Measurements from ENCODE around the gene KDM5B.

KDM5B gene

DNA sequence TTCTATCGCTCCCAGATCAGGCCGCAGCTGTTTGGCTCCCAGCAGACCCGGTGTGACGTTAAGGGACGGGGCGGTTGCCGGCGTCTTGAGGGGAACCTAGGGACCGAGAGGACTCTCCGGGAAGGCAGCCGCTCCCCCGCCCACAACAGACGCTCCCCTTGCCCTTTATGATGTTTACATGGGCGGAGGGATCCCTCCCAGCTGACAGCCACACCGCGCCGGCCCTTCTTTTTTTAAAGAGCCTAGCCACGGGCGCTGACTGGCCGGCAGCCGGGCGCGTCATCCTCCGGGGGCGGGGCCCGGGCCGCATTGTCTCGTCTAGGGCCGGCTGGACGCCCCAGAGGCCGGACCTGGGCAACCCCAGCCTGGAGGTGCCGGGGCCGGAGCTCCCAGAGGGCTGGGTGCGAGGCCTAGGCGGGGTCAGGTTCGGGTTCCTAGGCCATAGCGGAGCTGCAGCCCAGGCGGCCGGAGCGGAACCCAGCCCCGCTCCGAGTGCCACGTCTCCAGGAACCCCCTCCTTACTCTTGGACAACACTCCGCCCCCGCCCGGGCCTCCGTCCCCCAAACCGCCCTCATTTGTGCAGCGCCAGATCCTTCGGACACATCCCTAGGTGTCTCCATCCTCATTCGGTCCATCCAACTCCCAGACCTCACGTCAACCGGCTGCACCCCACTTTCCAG lies 2.5 kb upstream of the KDM5B start, which contains the start of gene PCAT6:
Gene PCAT6, plus strand, starts transcription at position 340 of the 681 bp plus-strand sequence.
- no peak for TF ChIP-seq CTCF (conservative IDR thresholded peaks at IDR 0.05; ENCODE audit: low read depth)
- CTCF ChIA-PET, result interaction anchor here (1.0 kb wide), 1 partner anchor 46 kb away, joined by 3 read pairs; no protein-coding TSS in a partner anchor
- POLR2A ChIA-PET (ENCODE audit: low non-redundant PET), result interaction anchor here (1.0 to 1.1 kb wide), 4 partner anchors 10 to 78 kb away, joined by 3 to 4 read pairs (median 4); partner anchors contain the start of gene RABIF
- H3K27ac ChIP-seq, result peak within 1 kb of the TSS; percentile 55
- DNase-seq (ENCODE audit: low spot score), result peak; percentile 97

GRCh38 chr1:202810193-202810614 lies 2.0 kb upstream of the KDM5B start:
- no peak for DNase-seq (ENCODE audit: low spot score)
- ChIA-PET POLR2A (ENCODE audit: low non-redundant PET) (interaction anchor here (1.0 to 1.1 kb wide), 3 partner anchors 51 to 78 kb away, joined by 3 to 4 read pairs (median 3); partner anchors contain the start of gene RABIF), CTCF (interaction anchor here (1.0 kb wide), 1 partner anchor 47 kb away, joined by 3 read pairs; no protein-coding TSS in a partner anchor)
- H3K27ac ChIP-seq, result peak overlapping the region; percentile 55
- no peak for TF ChIP-seq CTCF (conservative IDR thresholded peaks at IDR 0.05; ENCODE audit: low read depth)

GRCh38 chr1:202809597-202810159 lies 1.5 kb upstream of the KDM5B start:
- POLR2A ChIA-PET (ENCODE audit: low non-redundant PET), result interaction anchor here (1.0 kb wide), 1 partner anchor 52 kb away, joined by 3 read pairs; no protein-coding TSS in a partner anchor
- no peak for TF ChIP-seq CTCF (conservative IDR thresholded peaks at IDR 0.05; ENCODE audit: low read depth)
- CTCF ChIA-PET, result interaction anchor here (0.6 to 1.0 kb wide), 2 partner anchors 47 to 197 kb away, joined by 3 read pairs; no protein-coding TSS in a partner anchor
- no peak overlapping the region for H3K27ac ChIP-seq
- no peak for DNase-seq (ENCODE audit: low spot score)

DNA sequence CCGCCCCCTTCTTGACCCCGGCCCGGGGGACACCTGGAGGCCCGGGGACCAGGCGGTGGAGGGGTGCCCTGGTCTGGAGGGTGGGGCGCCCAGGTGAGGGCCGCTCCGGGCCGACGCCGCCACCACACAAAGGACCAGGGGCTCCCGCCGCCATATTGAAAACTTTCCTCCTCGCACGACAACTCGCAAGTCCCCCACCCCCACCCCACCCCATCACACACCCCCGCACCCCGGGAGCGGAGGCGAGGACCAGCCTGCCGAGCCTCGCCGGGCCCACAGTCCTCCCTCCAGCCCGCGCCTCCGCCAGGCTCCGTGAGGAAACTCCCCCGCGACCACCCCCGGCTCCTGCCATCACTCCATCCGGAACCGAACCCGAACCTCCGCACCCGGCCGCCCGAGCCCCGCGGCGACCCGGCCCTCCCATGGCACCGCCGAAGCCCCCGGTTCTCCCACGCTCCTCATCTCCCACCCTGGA lies 733 bp downstream of the KDM5B start:
- peak overlapping the region; percentile 86 for H3K27ac ChIP-seq
- ChIA-PET CTCF (interaction anchor here (0.8 kb wide), 1 partner anchor 45 kb away, joined by 4 read pairs; no protein-coding TSS in a partner anchor), POLR2A (ENCODE audit: low non-redundant PET) (interaction anchor here (0.5 to 0.9 kb wide), 3 partner anchors 11 to 53 kb away, joined by 3 to 4 read pairs (median 3); no protein-coding TSS in a partner anchor)
- DNase-seq (ENCODE audit: low spot score), result peak; percentile 94
- no peak for TF ChIP-seq CTCF (conservative IDR thresholded peaks at IDR 0.05; ENCODE audit: low read depth)

DNA sequence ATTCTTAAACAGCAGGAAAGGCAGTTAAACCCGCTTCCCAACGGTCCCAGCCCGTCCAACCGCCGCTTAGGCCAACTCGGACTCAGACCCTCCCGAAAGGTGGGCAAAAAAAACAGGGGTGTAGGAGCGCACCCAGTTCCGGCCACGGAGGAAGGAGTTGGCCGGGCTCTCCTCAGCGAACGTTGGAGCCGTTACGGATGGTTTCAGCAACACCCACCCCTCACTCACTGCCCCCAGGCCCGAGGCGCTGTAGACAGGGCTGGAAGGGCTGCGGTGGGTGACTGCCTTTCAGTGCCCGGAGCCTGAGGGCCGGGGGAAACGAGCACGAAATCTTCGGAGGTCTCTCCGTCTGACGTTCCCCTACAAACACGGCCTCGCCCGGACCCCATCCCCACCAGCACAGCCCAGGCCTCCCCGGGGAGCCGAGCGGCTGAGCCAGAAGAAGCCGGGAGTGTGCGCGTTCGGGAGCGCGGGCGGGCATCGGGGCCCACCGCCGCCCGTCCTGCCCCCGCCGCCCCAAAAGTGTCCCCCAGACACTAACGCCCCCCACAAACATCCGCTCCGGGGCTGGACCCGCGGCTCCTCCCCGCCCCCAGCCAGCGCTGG lies 1.3 kb downstream of the KDM5B start:
- TF ChIP-seq CTCF (conservative IDR thresholded peaks at IDR 0.05; ENCODE audit: low read depth), result no peak
- DNase-seq (ENCODE audit: low spot score), result peak; percentile 52
- ChIA-PET CTCF (no interaction called here), POLR2A (ENCODE audit: low non-redundant PET) (no interaction called here)
- H3K27ac ChIP-seq, result peak overlapping the region; percentile 86
